Stimulated activated CD4-positive, alpha-beta T cell treated with anti-CD3 and anti-CD28 coated beads, Interleukin-2, amount 100 ng/mL, for 48 hours (primary cell): ENCODE results near the gene SLC31A2.

Source experiments
- DNase-seq, 2 donors: peaks; one replicate each; pipeline ENCODE4 v3.0.0-alpha.2; 2020

Gene SLC31A2

DNA sequence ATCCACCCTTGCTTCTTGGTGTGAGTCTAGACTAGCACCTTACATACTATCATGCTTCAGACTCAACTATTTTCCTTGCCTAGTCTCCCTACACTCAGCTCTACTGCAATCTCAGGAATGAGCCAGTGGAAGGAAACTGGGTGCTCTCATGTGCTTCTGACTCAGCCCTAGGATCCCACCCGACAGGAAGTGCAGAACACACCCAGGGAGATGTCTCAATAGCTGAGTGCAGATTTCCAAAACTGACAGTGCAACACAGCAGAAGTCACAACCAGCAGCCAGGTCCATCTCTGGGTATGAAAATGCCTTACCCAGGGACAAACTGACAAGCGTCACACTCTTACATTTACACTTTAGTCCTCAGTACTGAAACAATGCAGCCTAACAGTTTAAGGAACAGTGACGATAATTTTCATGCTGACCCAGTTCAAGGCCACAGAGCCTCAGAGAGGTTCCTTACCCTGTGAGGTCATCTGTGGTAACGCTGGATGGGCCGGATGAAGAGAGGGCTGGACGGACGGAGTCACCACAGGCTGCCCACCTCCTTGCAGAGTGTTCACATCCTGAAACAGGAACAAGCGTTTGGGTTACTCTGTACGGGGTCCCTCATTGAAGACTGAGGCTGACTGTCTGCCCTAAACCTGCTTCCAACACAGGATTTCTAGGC is 37.3 kb downstream of the SLC31A2 start:
- DNase-seq, result no peak

- no peak for DNase-seq
Measured at GRCh38 chr9:113192455-113192854, 41.6 kb downstream of the SLC31A2 start.

GRCh38 chr9:113199683-113200329 is 49.0 kb downstream of the SLC31A2 start:
- no peak for DNase-seq

GRCh38 chr9:113205432-113205831 is 54.6 kb downstream of the SLC31A2 start:
- no peak for DNase-seq

GRCh38 chr9:113205861-113206260 is 55.1 kb downstream of the SLC31A2 start:
- DNase-seq, result no peak

GRCh38 chr9:113210815-113211214 is 60.0 kb downstream of the SLC31A2 start:
- DNase-seq, result no peak
